ENCODE measurements around the gene S100PBP. TPM values are rescaled to one million over a fixed set of nuclear protein-coding genes. Genes with fewer than 3 reads are reported as not detected.
"Not testable (repeated sequence)": the region's sequence is repeated elsewhere in the genome, so short reads cannot be mapped to it uniquely, and the experiment has no call there.

S100PBP gene
- total RNA-seq, 1 experiment from 2014 or later = 61.1 TPM

- Mint-ChIP-seq H3K4me3 (ENCODE audit: low read depth, unreplicated experiment) (peak overlapping the region; percentile 81), H3K27ac (ENCODE audit: unreplicated experiment) (no peak overlapping the region), H3K36me3 (ENCODE audit: insufficient read depth, unreplicated experiment) (peaks cover 22% of the 10 kb centered on the region), H3K4me1 (ENCODE audit: low read depth, unreplicated experiment) (peaks cover 11% of the 10 kb centered on the region), H3K9me3 (ENCODE audit: low read depth, unreplicated experiment) (no peaks in the 10 kb centered on the region), H3K27me3 (ENCODE audit: unreplicated experiment) (no peaks in the 10 kb centered on the region)
- intact Hi-C loops (cut with micrococcal nuclease; ENCODE audit: unreplicated experiment) = no loop called here
- TF ChIP-seq CTCF (IDR thresholded peaks at IDR 0.05; ENCODE audit: unreplicated experiment) = no peak
- CTCF ChIA-PET = no interaction called here
- no TSS peak for BruUV-seq (replicated peaks)
- no peak for DNase-seq
These were observed 85.1 kb downstream of the S100PBP start for GRCh38 chr1:32902535-32902920.

- H3K27ac Mint-ChIP-seq (ENCODE audit: unreplicated experiment) = peak overlapping the region; percentile 58
- BruUV-seq (replicated peaks) = no TSS peak
These were observed 86.7 kb downstream of the S100PBP start for GRCh38 chr1:32903991-32904785.

GRCh38 chr1:32904797-32905196 lies 87.3 kb downstream of the S100PBP start:
- no peak for TF ChIP-seq CTCF (IDR thresholded peaks at IDR 0.05; ENCODE audit: unreplicated experiment)
- BruUV-seq (replicated peaks) = no TSS peak
- no peaks in the 10 kb centered on the region for H3K9me3 Mint-ChIP-seq (ENCODE audit: low read depth, unreplicated experiment)
- H3K36me3 Mint-ChIP-seq (ENCODE audit: insufficient read depth, unreplicated experiment) = peaks cover 22% of the 10 kb centered on the region
- no peak for DNase-seq
- H3K27me3 Mint-ChIP-seq (ENCODE audit: unreplicated experiment) = no peaks in the 10 kb centered on the region
- peak overlapping the region; percentile 58 for H3K27ac Mint-ChIP-seq (ENCODE audit: unreplicated experiment)
- intact Hi-C loops (cut with micrococcal nuclease; ENCODE audit: unreplicated experiment) = no loop called here
- H3K4me1 Mint-ChIP-seq (ENCODE audit: low read depth, unreplicated experiment) = peaks cover 11% of the 10 kb centered on the region
- no peak overlapping the region for H3K4me3 Mint-ChIP-seq (ENCODE audit: low read depth, unreplicated experiment)
- CTCF ChIA-PET = interaction anchor here (0.7 to 1.7 kb wide), 3 partner anchors 28 to 68 kb away, joined by 3 read pairs; no protein-coding TSS in a partner anchor

More at GRCh38 chr1:32903991-32904785, 86.7 kb downstream of the S100PBP start:
- intact Hi-C loops (cut with micrococcal nuclease; ENCODE audit: unreplicated experiment) = no loop called here
- CTCF ChIA-PET = interaction anchor here (0.7 to 1.7 kb wide), 4 partner anchors 29 to 69 kb away, joined by 3 to 4 read pairs (median 3); no protein-coding TSS in a partner anchor
- peak; percentile 50 for DNase-seq
- Mint-ChIP-seq H3K4me1 (ENCODE audit: low read depth, unreplicated experiment) (peaks cover 11% of the 10 kb centered on the region), H3K27me3 (ENCODE audit: unreplicated experiment) (no peaks in the 10 kb centered on the region), H3K36me3 (ENCODE audit: insufficient read depth, unreplicated experiment) (peaks cover 22% of the 10 kb centered on the region), H3K9me3 (ENCODE audit: low read depth, unreplicated experiment) (no peaks in the 10 kb centered on the region), H3K4me3 (ENCODE audit: low read depth, unreplicated experiment) (no peak overlapping the region)
- no peak for TF ChIP-seq CTCF (IDR thresholded peaks at IDR 0.05; ENCODE audit: unreplicated experiment)

GRCh38 chr1:32905588-32905987 lies 88.1 kb downstream of the S100PBP start:
- H3K9me3 Mint-ChIP-seq (ENCODE audit: low read depth, unreplicated experiment); DNase-seq; H3K27ac Mint-ChIP-seq (ENCODE audit: unreplicated experiment); BruUV-seq (replicated peaks); H3K4me3 Mint-ChIP-seq (ENCODE audit: low read depth, unreplicated experiment); CTCF ChIA-PET; intact Hi-C loops (cut with micrococcal nuclease; ENCODE audit: unreplicated experiment); H3K27me3 Mint-ChIP-seq (ENCODE audit: unreplicated experiment): not testable (repeated sequence)
- Mint-ChIP-seq H3K4me1 (ENCODE audit: low read depth, unreplicated experiment) (peaks cover 11% of the 10 kb centered on the region), H3K36me3 (ENCODE audit: insufficient read depth, unreplicated experiment) (peaks cover 18% of the 10 kb centered on the region)

- peaks cover 7% of the 10 kb centered on the region for H3K36me3 Mint-ChIP-seq (ENCODE audit: insufficient read depth, unreplicated experiment)
- H3K27me3 Mint-ChIP-seq (ENCODE audit: unreplicated experiment) = no peaks in the 10 kb centered on the region
- intact Hi-C loops (cut with micrococcal nuclease; ENCODE audit: unreplicated experiment) = no loop called here
- CTCF ChIA-PET = interaction anchor here (0.7 kb wide), 2 partner anchors 42 to 220 kb away, joined by 3 to 5 read pairs; no protein-coding TSS in a partner anchor
- BruUV-seq (replicated peaks) = no TSS peak
- H3K9me3 Mint-ChIP-seq (ENCODE audit: low read depth, unreplicated experiment) = no peaks in the 10 kb centered on the region
- peaks cover 11% of the 10 kb centered on the region for H3K4me1 Mint-ChIP-seq (ENCODE audit: low read depth, unreplicated experiment)
- H3K27ac Mint-ChIP-seq (ENCODE audit: unreplicated experiment) = no peak overlapping the region
- no peak for TF ChIP-seq CTCF (IDR thresholded peaks at IDR 0.05; ENCODE audit: unreplicated experiment)
- DNase-seq = no peak
- H3K4me3 Mint-ChIP-seq (ENCODE audit: low read depth, unreplicated experiment) = no peak overlapping the region
These were observed 89.2 kb downstream of the S100PBP start for GRCh38 chr1:32906654-32907053.

All from Calu3 (cell line).